ENCODE measurements around the gene KIF18B. TPM values are rescaled to one million over a fixed set of nuclear protein-coding genes. Genes with fewer than 3 reads are reported as not detected.

KIF18B gene
- total and polyA plus RNA-seq, 10 of the 15 experiments (the other 5 are each of a cell fraction or from before 2014, with no cell fraction given) = 2.8 to 46.2 (median 20.5) TPM

DNA sequence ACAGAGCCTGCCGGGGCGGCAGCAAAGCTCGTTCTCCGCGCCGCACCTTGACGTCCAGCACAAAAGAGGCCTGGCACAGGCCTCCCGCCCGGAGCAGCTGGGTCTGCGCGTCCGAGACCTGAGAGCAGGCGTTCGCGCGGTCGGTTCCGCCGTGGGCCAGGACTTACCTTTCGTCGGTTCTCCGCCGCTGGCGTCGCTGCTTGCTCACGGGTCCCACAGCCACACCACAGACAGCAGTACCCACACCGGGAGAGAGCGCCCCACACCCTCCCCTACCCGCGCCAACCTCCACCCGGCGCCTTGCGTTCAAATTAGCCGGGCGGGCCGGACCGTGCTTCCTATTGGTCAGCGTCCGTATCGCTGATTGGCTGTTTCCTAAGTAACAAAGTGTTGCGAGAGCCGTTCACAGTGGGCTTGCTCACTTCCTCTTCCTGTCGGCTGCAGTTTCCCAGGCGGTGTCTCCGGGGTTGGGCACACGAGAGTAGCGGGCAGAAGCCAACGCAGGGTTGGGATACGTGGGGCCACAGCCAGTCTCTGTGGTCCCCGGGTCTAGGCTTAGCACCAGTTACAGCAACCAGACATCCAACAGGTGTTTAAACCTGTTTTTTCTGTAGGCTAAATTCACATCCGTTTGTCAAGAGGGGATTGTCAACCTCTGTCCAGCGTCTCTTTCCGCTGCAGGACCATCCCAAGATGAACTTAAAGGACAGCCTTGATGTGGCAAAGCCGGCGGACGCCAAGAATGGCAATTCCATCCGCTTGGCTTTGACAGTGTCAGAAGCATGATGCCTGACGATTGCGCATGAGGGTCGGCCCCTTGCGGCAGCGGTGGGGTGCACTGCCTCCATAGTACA lies at the start of gene KIF18B (continued):
- TF ChIP-seq, protein P1, sequence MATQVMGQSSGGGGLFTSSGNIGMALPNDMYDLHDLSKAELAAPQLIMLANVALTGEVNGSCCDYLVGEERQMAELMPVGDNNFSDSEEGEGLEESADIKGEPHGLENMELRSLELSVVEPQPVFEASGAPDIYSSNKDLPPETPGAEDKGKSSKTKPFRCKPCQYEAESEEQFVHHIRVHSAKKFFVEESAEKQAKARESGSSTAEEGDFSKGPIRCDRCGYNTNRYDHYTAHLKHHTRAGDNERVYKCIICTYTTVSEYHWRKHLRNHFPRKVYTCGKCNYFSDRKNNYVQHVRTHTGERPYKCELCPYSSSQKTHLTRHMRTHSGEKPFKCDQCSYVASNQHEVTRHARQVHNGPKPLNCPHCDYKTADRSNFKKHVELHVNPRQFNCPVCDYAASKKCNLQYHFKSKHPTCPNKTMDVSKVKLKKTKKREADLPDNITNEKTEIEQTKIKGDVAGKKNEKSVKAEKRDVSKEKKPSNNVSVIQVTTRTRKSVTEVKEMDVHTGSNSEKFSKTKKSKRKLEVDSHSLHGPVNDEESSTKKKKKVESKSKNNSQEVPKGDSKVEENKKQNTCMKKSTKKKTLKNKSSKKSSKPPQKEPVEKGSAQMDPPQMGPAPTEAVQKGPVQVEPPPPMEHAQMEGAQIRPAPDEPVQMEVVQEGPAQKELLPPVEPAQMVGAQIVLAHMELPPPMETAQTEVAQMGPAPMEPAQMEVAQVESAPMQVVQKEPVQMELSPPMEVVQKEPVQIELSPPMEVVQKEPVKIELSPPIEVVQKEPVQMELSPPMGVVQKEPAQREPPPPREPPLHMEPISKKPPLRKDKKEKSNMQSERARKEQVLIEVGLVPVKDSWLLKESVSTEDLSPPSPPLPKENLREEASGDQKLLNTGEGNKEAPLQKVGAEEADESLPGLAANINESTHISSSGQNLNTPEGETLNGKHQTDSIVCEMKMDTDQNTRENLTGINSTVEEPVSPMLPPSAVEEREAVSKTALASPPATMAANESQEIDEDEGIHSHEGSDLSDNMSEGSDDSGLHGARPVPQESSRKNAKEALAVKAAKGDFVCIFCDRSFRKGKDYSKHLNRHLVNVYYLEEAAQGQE (IDR thresholded peaks at IDR 0.05; ENCODE audit: low read depth, low read length) = peak; percentile 42; the same call in 1 of the 2 replicates
- peak; percentile 85 for TF ChIP-seq TAF1 (IDR thresholded peaks at IDR 0.05; ENCODE audit: borderline replicate concordance, low read depth, low read length)
- peak; percentile 55; the same call in 1 of the 2 replicates for TF ChIP-seq NBN (IDR thresholded peaks at IDR 0.05)
- 0 out of 2 replicates have a peak, but pooled peaks have one; percentile 21 for TF ChIP-seq DPF2 (IDR thresholded peaks at IDR 0.05)
- no peak for TF ChIP-seq ZNF622 (IDR thresholded peaks at IDR 0.05)
- TF ChIP-seq MYB (IDR thresholded peaks at IDR 0.05; ENCODE audit: borderline replicate concordance, low read depth, low read length) = no peak
- peak; percentile 84 for TF ChIP-seq GATAD2B (conservative IDR thresholded peaks at IDR 0.05; ENCODE audit: low read depth)
- TF ChIP-seq STAT3 (IDR thresholded peaks at IDR 0.05; ENCODE audit: low read depth, low read length) = no peak
- peak in 1 of 2 experiments; percentile 29; a peak in 1 of 4 replicates for TF ChIP-seq IKZF2 (IDR thresholded peaks at IDR 0.05)
- peak; percentile 62 for TF ChIP-seq FOS (IDR thresholded peaks at IDR 0.05; ENCODE audit: borderline replicate concordance, extremely low read depth, insufficient read length)
- TF ChIP-seq SIN3A (IDR thresholded peaks at IDR 0.05; ENCODE audit: low read depth, low read length) = peak; percentile 100
- TF ChIP-seq, protein P2, sequence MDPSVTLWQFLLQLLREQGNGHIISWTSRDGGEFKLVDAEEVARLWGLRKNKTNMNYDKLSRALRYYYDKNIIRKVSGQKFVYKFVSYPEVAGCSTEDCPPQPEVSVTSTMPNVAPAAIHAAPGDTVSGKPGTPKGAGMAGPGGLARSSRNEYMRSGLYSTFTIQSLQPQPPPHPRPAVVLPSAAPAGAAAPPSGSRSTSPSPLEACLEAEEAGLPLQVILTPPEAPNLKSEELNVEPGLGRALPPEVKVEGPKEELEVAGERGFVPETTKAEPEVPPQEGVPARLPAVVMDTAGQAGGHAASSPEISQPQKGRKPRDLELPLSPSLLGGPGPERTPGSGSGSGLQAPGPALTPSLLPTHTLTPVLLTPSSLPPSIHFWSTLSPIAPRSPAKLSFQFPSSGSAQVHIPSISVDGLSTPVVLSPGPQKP (IDR thresholded peaks at IDR 0.05; ENCODE audit: low read depth, low read length) = peak; percentile 65; the same call in 1 of the 2 replicates
- no peak for TF ChIP-seq RFX5 (IDR thresholded peaks at IDR 0.05; ENCODE audit: low read depth, low read length)
- TF ChIP-seq, protein P3, sequence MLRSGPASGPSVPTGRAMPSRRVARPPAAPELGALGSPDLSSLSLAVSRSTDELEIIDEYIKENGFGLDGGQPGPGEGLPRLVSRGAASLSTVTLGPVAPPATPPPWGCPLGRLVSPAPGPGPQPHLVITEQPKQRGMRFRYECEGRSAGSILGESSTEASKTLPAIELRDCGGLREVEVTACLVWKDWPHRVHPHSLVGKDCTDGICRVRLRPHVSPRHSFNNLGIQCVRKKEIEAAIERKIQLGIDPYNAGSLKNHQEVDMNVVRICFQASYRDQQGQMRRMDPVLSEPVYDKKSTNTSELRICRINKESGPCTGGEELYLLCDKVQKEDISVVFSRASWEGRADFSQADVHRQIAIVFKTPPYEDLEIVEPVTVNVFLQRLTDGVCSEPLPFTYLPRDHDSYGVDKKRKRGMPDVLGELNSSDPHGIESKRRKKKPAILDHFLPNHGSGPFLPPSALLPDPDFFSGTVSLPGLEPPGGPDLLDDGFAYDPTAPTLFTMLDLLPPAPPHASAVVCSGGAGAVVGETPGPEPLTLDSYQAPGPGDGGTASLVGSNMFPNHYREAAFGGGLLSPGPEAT (IDR thresholded peaks at IDR 0.05; ENCODE audit: low read depth) = 0 out of 2 replicates have a peak, but pooled peaks have one; percentile 38
- TF ChIP-seq NFYA (IDR thresholded peaks at IDR 0.05; ENCODE audit: borderline replicate concordance, low read depth, low read length) = peak; percentile 6; the same call in 1 of the 2 replicates
- TF ChIP-seq POLR2A (IDR thresholded peaks at IDR 0.05; ENCODE audit: low read depth, low read length) = peak; percentile 98
- no peak for TF ChIP-seq ZSCAN29 (IDR thresholded peaks at IDR 0.05)
- TF ChIP-seq, protein P4, sequence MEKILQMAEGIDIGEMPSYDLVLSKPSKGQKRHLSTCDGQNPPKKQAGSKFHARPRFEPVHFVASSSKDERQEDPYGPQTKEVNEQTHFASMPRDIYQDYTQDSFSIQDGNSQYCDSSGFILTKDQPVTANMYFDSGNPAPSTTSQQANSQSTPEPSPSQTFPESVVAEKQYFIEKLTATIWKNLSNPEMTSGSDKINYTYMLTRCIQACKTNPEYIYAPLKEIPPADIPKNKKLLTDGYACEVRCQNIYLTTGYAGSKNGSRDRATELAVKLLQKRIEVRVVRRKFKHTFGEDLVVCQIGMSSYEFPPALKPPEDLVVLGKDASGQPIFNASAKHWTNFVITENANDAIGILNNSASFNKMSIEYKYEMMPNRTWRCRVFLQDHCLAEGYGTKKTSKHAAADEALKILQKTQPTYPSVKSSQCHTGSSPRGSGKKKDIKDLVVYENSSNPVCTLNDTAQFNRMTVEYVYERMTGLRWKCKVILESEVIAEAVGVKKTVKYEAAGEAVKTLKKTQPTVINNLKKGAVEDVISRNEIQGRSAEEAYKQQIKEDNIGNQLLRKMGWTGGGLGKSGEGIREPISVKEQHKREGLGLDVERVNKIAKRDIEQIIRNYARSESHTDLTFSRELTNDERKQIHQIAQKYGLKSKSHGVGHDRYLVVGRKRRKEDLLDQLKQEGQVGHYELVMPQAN (conservative IDR thresholded peaks at IDR 0.05) = peak; percentile 100
- TF ChIP-seq, protein P5, sequence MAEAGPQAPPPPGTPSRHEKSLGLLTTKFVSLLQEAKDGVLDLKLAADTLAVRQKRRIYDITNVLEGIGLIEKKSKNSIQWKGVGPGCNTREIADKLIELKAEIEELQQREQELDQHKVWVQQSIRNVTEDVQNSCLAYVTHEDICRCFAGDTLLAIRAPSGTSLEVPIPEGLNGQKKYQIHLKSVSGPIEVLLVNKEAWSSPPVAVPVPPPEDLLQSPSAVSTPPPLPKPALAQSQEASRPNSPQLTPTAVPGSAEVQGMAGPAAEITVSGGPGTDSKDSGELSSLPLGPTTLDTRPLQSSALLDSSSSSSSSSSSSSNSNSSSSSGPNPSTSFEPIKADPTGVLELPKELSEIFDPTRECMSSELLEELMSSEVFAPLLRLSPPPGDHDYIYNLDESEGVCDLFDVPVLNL (IDR thresholded peaks at IDR 0.05; ENCODE audit: low read depth, low read length) = peak; percentile 100
- peak; percentile 40; the same call in 1 of the 2 replicates for TF ChIP-seq EED (IDR thresholded peaks at IDR 0.05; ENCODE audit: low read depth)
- peak; percentile 96 for TF ChIP-seq MXI1 (IDR thresholded peaks at IDR 0.05; ENCODE audit: low read depth, low read length)

Data from GM12878 (cell line).